Measurements from ENCODE around the gene BLACAT1.
"Not testable (repeated sequence)": the region's sequence is repeated elsewhere in the genome, so short reads cannot be mapped to it uniquely, and the experiment has no call there.

Gene BLACAT1

DNA sequence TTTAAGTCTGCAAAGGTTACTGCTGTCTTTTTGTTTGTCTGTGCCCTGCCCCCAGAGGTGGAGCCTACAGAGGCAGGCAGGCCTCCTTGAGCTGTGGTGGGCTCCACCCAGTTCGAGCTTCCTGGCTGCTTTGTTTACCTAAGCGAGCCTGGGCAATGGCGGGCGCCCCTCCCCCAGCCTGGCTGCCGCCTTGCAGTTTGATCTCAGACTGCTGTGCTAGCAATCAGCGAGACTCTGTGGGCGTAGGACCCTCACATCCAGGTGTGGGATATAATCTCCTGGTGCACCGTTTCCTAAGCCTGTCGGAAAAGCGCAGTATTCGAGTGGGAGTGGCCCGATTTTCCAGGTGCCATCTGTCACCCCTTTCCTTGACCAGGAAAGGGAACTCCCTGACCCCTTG lies 49.6 kb downstream of the BLACAT1 start:
- not testable (repeated sequence) for DNase-seq
